ENCODE measurements around the gene ATOSB.

DNA sequence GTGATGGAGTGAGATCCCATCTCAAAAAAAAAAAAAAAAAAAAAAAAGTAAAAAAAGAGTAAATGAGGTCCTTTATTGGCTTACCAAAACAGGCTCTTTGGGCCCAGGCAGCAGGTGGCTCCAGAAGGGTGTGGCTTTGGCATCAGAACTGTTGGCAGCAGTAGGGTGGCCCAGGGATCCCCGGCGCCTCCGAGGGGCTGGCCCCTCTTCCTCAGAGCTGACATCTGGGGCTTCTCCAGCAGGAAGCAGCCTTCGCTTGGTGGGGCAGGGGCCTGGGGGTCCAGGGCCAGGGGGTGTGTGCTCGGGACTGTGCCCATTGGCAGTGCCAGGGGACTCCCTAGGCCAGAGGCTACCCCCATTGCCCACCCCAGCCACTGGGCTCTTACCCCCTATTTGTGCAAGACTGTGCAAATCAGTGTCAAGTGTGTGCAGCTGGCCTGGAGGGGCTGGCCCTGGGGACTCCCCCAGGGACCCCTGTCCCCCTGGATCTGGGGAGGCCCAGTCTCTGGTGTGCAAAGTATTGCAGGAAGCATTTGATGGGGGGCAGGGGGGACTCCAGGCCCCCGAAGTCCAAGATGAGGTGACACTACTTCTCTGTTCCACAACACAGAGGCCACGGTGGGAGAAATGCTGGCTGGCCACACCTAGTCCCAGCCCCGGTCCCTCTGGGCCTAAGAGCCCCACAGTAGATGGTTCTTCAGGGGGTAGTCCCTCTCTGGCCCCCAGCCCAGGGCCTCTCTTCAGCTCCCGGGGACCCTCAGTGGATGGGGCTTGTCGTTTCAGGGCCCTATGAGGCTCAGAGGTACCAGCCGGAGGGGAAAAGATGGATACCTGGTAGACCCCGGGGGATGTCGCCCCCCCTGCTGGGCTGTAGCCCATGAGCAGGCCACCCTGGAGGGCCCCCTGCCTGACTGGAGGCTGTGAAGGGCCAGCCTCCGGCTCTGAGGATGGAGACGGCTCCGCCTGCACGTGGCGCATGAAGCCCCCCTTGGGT, 8.1 kb downstream of the ATOSB start:
- TF ChIP-seq EZH2 (optimal IDR thresholded peaks at IDR 0.05; ENCODE audit: low read depth, low read length), result no peak
- TF ChIP-seq, protein P1, sequence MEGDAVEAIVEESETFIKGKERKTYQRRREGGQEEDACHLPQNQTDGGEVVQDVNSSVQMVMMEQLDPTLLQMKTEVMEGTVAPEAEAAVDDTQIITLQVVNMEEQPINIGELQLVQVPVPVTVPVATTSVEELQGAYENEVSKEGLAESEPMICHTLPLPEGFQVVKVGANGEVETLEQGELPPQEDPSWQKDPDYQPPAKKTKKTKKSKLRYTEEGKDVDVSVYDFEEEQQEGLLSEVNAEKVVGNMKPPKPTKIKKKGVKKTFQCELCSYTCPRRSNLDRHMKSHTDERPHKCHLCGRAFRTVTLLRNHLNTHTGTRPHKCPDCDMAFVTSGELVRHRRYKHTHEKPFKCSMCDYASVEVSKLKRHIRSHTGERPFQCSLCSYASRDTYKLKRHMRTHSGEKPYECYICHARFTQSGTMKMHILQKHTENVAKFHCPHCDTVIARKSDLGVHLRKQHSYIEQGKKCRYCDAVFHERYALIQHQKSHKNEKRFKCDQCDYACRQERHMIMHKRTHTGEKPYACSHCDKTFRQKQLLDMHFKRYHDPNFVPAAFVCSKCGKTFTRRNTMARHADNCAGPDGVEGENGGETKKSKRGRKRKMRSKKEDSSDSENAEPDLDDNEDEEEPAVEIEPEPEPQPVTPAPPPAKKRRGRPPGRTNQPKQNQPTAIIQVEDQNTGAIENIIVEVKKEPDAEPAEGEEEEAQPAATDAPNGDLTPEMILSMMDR (IDR thresholded peaks at IDR 0.05; ENCODE audit: low read length), result no peak
